GM12873 (cell line): ENCODE data around the gene IZUMO4.

Experiments used
- CTCF ChIP-seq: IDR thresholded peaks from 2 replicates; pipeline ENCODE4 v1.5.1; 2012; ENCODE audit warnings: low read depth, mild to moderate bottlenecking, moderate library complexity, low read length, control low read depth; ENCODE audit not compliant: insufficient read depth; ENCODE audit errors: missing control alignments

IZUMO4 gene

DNA sequence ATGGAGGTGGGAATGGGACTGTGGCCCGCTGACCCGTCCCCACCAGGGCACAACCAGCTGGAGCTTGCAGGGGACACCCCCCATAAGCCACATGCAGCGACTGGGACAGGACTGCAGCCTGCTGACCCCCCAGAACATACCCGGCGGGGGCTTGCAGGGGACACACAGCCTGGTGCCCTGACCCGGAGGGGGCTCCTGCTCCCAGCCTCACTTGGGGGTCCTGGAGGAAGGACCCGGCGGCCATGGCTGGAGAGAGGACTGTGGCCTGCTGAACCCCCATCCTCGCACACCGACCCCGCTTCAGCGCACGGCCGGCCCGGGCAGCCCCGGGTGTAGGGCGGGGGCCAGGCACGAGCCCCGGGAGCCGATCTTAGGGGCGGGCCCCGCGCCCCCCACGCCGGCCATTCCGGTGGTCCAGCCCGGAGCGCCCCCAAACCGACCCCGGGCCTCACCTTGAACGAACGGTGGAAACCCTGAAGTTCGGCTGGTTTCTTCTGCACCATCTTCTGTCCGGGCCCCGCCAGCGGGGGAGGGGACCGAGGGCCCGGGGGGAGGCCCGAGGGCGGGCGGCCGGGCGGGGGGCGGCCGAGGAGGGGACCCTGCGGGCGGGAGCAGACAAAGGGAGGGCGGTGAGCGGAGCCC lies 46.2 kb upstream of the IZUMO4 start:
- TF ChIP-seq CTCF = no peak

- TF ChIP-seq CTCF = peak; percentile 55
These were observed 45.5 kb upstream of the IZUMO4 start, which contains the start of gene MKNK2 for GRCh38 chr19:2050991-2051772. TSS of gene MKNK2 (minus strand) at chr19:2051244. CDS start at chr19:2050851, 393 bp downstream.

DNA sequence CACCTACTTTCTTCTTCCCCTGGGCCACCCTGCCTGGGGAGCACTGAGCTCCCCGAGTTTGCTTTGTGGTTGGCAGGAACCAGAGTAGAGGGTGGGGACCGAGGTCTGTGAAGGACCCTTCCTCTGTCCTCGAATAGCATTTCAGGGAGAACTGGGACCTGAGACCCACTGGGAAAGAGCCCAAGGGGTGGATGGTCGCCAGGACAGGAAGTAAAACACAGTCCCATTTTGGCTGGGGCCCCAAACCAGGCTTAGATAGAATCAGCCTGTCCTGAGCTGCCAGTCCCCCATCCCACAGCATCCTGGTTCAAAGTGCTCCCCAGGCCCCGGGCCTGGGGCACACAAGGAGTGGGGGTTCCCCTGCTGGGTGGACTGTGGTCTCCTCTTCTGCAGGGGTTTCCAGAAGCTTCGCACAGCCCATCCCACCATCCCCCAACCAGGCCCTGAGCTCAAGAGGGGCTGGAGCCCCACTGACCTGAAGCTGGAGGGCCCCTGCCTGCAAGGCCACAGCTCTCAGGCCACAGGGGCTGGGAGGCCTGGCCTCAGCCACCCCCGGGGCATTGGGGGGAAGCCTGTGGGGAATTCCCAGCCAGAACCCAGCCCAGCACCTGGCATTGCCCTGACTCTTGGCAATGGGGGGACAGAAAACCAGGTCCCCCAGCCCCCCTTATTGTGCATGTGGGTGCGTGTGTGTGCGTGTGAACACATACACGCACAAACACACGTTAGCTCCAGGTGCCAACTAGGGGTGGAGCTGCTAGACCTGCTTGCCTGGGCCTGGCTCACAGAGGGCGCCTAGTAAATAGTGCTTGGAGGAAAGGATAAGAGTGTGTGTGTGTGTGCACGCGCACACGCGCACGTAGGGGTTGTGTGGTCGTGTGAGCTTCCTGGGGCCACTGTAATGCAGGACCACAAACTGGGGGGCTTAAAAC lies 44.7 kb upstream of the IZUMO4 start:
- no peak for TF ChIP-seq CTCF

DNA sequence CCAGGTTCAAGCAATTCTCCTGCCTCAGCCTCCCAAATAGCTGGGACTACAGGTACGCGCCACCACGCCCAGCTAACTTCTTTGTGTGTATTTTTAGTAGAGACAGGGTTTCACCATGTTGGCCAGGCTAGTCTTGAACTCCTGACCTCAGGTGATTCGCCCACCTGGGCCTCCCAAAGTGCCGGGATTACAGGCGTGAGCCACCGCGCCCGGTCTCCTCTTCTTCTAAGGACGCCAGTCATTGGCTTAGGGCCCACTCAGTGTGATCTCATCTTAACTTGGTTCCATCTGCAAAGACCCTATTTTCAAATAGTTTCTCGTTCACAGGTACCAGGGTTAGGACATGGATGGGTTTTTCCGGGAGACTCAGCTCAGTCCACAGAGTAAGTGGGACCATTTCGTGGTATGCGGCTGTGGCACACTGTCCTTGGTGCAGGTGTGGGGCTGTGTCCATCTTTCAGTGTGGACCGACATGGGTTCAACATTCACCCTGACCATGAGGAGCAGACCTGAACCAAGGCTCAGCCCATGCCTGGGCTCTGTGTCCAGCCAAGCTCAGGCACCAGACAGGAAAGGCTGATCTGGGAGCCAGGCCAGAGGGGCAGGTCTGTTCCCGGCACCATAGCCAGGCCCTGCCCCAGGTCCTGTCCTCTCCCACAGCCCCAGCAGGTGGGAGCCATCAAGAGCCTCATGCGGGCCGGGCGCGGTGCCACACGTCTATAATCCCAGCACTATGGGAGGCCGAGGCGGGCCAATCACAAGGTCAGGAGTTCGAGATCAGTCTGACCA lies 42.9 kb upstream of the IZUMO4 start:
- no peak for TF ChIP-seq CTCF

- no peak for TF ChIP-seq CTCF
These were observed 42.0 kb upstream of the IZUMO4 start for GRCh38 chr19:2054763-2055162.

- TF ChIP-seq CTCF = peak; percentile 3
These were observed 40.5 kb upstream of the IZUMO4 start for GRCh38 chr19:2055931-2056836.
